ENCODE results near the gene SLC51B. TPM values are rescaled to one million over a fixed set of nuclear protein-coding genes. Genes with fewer than 3 reads are reported as not detected.

The SLC51B gene
- total and polyA plus RNA-seq, 7 donors: 0.04 to 0.07 TPM; not detected in 5

- peak overlapping the region; percentile 54 for H3K27ac ChIP-seq
- 31 to 48% (median 40%) methylated on average over 6 of the region's 6 CpGs for WGBS, 3 donors
- ATAC-seq (no peak), DNase-seq (no peak)
- H3K9me3 ChIP-seq: no peaks in the 10 kb centered on the region
- H3K4me3 ChIP-seq: no peak overlapping the region
- H3K36me3 ChIP-seq (ENCODE audit: insufficient read depth in 1 of 2, low read depth in 1 of 2): no peaks in the 10 kb centered on the region
- intact Hi-C loops (cut with DNase I): no loop called here
- peaks cover 59% of the 10 kb centered on the region for H3K4me1 ChIP-seq
- H3K27me3 ChIP-seq (ENCODE audit: insufficient read depth in 3 of 3, low read length in 2 of 3): no peaks in the 10 kb centered on the region
- TF ChIP-seq CTCF (IDR thresholded peaks at IDR 0.05): no peak
These were observed 36.1 kb downstream of the SLC51B start for GRCh38 chr15:65081270-65081669.

GRCh38 chr15:65081758-65082157 lies 36.6 kb downstream of the SLC51B start:
- DNase-seq (no peak), ATAC-seq (no peak)
- Histone ChIP-seq H3K36me3 (ENCODE audit: insufficient read depth in 1 of 2, low read depth in 1 of 2) (no peaks in the 10 kb centered on the region), H3K27me3 (ENCODE audit: insufficient read depth in 3 of 3, low read length in 2 of 3) (no peaks in the 10 kb centered on the region), H3K4me3 (no peak overlapping the region), H3K9me3 (no peaks in the 10 kb centered on the region), H3K4me1 (peaks cover 58% of the 10 kb centered on the region), H3K27ac (peak overlapping the region; percentile 54)
- 79 to 85% (median 82%) methylated on average over 5 of the region's 5 CpGs for WGBS, 3 donors
- intact Hi-C loops (cut with DNase I): no loop called here
- TF ChIP-seq CTCF (IDR thresholded peaks at IDR 0.05): no peak

- TF ChIP-seq CTCF (IDR thresholded peaks at IDR 0.05): no peak
- intact Hi-C loops (cut with DNase I): no loop called here
- H3K4me1 ChIP-seq: peaks cover 64% of the 10 kb centered on the region
- WGBS, 3 donors: 28 to 42% (median 32%) methylated on average over 7 of the region's 7 CpGs
- H3K4me3 ChIP-seq: no peak overlapping the region
- no peaks in the 10 kb centered on the region for H3K27me3 ChIP-seq (ENCODE audit: insufficient read depth in 3 of 3, low read length in 2 of 3)
- H3K27ac ChIP-seq: peak overlapping the region; percentile 54
- H3K36me3 ChIP-seq (ENCODE audit: insufficient read depth in 1 of 2, low read depth in 1 of 2): no peaks in the 10 kb centered on the region
- DNase-seq: no peak
- H3K9me3 ChIP-seq: no peaks in the 10 kb centered on the region
- ATAC-seq: no peak
These were observed 37.2 kb downstream of the SLC51B start for GRCh38 chr15:65082303-65082953.

- ATAC-seq: peak in 1 of 4 donors; percentile 19
- H3K4me1 ChIP-seq: peaks cover 64% of the 10 kb centered on the region
These were observed 38.1 kb downstream of the SLC51B start for GRCh38 chr15:65083262-65083701.

More at GRCh38 chr15:65083262-65083701, 38.1 kb downstream of the SLC51B start:
- Histone ChIP-seq H3K4me3 (no peak overlapping the region), H3K36me3 (ENCODE audit: insufficient read depth in 1 of 2, low read depth in 1 of 2) (no peaks in the 10 kb centered on the region), H3K27ac (peak overlapping the region; percentile 50), H3K9me3 (no peaks in the 10 kb centered on the region), H3K27me3 (ENCODE audit: insufficient read depth in 3 of 3, low read length in 2 of 3) (no peaks in the 10 kb centered on the region)
- DNase-seq: no peak
- WGBS, 3 donors: 45 to 55% (median 50%) methylated on average over 7 of the region's 7 CpGs
- intact Hi-C loops (cut with DNase I): no loop called here
- peak; percentile 28 for TF ChIP-seq CTCF (IDR thresholded peaks at IDR 0.05)

Measured in psoas muscle (tissue), 8 donors.